ENCODE measurements around the gene ATP13A4. TPM values are rescaled to one million over a fixed set of nuclear protein-coding genes. Genes with fewer than 3 reads are reported as not detected.

ATP13A4 gene
- total and polyA plus RNA-seq, 2 of the 4 experiments (the other 2 are of a cell fraction) = under 0.01 TPM; not detected in 1

DNA sequence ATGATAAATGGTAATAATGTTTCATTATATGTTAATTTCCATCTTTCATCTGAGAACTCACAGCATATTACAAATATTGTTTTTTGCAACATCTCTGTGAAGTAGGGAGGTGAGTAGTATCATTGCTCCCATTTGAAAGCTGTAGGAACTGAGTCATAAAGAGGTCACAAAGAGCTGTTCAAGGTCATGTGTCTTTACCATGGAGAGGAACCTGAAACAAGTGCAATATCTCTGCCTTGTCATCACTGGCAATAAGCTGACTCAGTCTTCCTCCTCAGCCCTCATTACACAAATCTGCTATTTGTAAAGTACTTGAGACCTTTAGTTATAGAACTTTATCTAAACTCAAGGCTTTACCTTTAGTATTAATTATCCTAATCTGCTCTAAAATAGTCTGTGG is 4.4 kb upstream of the ATP13A4 start:
- Histone ChIP-seq H3K4me2 (ENCODE audit: low read depth, low read length) (no peak overlapping the region), H3K79me1 (ENCODE audit: low read depth in 1 of 2, low read length in 2 of 2) (no peaks in the 10 kb centered on the region), H3K23ac (ENCODE audit: low read depth, low read length) (no peak overlapping the region), H4K91ac (ENCODE audit: insufficient read depth, low read depth, low read length) (no peak overlapping the region), H3K27ac (ENCODE audit: insufficient read depth, low read length) (no peak overlapping the region), H2AK9ac (replicated peaks; ENCODE audit: low read depth, low read length, poor library complexity) (no peak overlapping the region), H3K9me3 (ENCODE audit: control insufficient read depth, insufficient read depth, low read length) (no peaks in the 10 kb centered on the region), H2BK15ac (ENCODE audit: low read depth, low read length) (no peak overlapping the region), H3K56ac (ENCODE audit: extremely low read depth, insufficient read depth, low read length) (no peak overlapping the region), H3K27me3 (ENCODE audit: control insufficient read depth, insufficient read depth, low read length) (peaks cover 2% of the 10 kb centered on the region; the same call in 1 of the 2 replicates), H2BK120ac (ENCODE audit: low read depth, low read length) (no peak overlapping the region), H3K36me3 (ENCODE audit: control insufficient read depth, insufficient read depth, low read length) (no peaks in the 10 kb centered on the region), H3K4me3 (ENCODE audit: insufficient read depth, low read depth, low read length) (no peak overlapping the region), H3K4me1 (ENCODE audit: control insufficient read depth, insufficient read depth, low read length) (no peaks in the 10 kb centered on the region), H4K5ac (ENCODE audit: low read depth, low read length) (no peak overlapping the region), H2AK5ac (ENCODE audit: low read depth, low read length) (no peak overlapping the region), H3K18ac (ENCODE audit: low read depth, low read length) (no peak overlapping the region), H3K4ac (ENCODE audit: low read depth, low read length) (no peak overlapping the region), H2BK20ac (ENCODE audit: low read depth, low read length) (no peak overlapping the region), H3K14ac (replicated peaks; ENCODE audit: low read depth, low read length) (no peak overlapping the region), H3K9ac (ENCODE audit: low read depth, low read length) (no peak overlapping the region), H4K20me1 (ENCODE audit: insufficient read depth, low read length) (no peaks in the 10 kb centered on the region), H3K9me1 (ENCODE audit: insufficient read depth, low read length) (no peaks in the 10 kb centered on the region; the same call in 1 of the 2 replicates), H4K8ac (ENCODE audit: low read depth in 2 of 2, low read length in 2 of 2) (no peak overlapping the region), H2AFZ (replicated peaks; ENCODE audit: low read length, poor library complexity) (no peak overlapping the region), H2BK5ac (ENCODE audit: low read depth, low read length, poor library complexity, severe bottlenecking) (no peak overlapping the region)
- TF ChIP-seq, protein P1, sequence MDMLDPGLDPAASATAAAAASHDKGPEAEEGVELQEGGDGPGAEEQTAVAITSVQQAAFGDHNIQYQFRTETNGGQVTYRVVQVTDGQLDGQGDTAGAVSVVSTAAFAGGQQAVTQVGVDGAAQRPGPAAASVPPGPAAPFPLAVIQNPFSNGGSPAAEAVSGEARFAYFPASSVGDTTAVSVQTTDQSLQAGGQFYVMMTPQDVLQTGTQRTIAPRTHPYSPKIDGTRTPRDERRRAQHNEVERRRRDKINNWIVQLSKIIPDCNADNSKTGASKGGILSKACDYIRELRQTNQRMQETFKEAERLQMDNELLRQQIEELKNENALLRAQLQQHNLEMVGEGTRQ (IDR thresholded peaks at IDR 0.05; ENCODE audit: low read depth, low read length) = no peak
- TF ChIP-seq BHLHE40 (IDR thresholded peaks at IDR 0.05; ENCODE audit: low read depth, low read length) = no peak
- TF ChIP-seq, protein P2, sequence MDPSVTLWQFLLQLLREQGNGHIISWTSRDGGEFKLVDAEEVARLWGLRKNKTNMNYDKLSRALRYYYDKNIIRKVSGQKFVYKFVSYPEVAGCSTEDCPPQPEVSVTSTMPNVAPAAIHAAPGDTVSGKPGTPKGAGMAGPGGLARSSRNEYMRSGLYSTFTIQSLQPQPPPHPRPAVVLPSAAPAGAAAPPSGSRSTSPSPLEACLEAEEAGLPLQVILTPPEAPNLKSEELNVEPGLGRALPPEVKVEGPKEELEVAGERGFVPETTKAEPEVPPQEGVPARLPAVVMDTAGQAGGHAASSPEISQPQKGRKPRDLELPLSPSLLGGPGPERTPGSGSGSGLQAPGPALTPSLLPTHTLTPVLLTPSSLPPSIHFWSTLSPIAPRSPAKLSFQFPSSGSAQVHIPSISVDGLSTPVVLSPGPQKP (IDR thresholded peaks at IDR 0.05; ENCODE audit: borderline replicate concordance, low read depth, low read length) = no peak
- no peak for TF ChIP-seq MAFK (IDR thresholded peaks at IDR 0.05; ENCODE audit: low read depth, low read length)
- TF ChIP-seq, protein P3, sequence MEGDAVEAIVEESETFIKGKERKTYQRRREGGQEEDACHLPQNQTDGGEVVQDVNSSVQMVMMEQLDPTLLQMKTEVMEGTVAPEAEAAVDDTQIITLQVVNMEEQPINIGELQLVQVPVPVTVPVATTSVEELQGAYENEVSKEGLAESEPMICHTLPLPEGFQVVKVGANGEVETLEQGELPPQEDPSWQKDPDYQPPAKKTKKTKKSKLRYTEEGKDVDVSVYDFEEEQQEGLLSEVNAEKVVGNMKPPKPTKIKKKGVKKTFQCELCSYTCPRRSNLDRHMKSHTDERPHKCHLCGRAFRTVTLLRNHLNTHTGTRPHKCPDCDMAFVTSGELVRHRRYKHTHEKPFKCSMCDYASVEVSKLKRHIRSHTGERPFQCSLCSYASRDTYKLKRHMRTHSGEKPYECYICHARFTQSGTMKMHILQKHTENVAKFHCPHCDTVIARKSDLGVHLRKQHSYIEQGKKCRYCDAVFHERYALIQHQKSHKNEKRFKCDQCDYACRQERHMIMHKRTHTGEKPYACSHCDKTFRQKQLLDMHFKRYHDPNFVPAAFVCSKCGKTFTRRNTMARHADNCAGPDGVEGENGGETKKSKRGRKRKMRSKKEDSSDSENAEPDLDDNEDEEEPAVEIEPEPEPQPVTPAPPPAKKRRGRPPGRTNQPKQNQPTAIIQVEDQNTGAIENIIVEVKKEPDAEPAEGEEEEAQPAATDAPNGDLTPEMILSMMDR (conservative IDR thresholded peaks at IDR 0.05; ENCODE audit: low read depth, low read length) = no peak
- TF ChIP-seq RFX5 (IDR thresholded peaks at IDR 0.05; ENCODE audit: low read depth, low read length) = no peak
- TF ChIP-seq MXI1 (IDR thresholded peaks at IDR 0.05; ENCODE audit: borderline replicate concordance, low read depth, low read length) = no peak
- TF ChIP-seq FOS (IDR thresholded peaks at IDR 0.05; ENCODE audit: low read depth, low read length) = no peak
- TF ChIP-seq NFE2L2 (IDR thresholded peaks at IDR 0.05; ENCODE audit: low read depth, low read length) = no peak
- TF ChIP-seq CEBPB (IDR thresholded peaks at IDR 0.05; ENCODE audit: low read depth, low read length) = no peak
- TF ChIP-seq RCOR1 (IDR thresholded peaks at IDR 0.05; ENCODE audit: insufficient replicate concordance, low read length) = no peak
- TF ChIP-seq MAZ (IDR thresholded peaks at IDR 0.05; ENCODE audit: borderline replicate concordance, low read depth, low read length) = no peak
- in situ Hi-C loops (cut with MboI; ENCODE audit: low sequenced_read_pairs) (no loop called here), intact Hi-C loops (cut with micrococcal nuclease) (no loop called here), dilution Hi-C loops (cut with HindIII; ENCODE audit: low sequenced_read_pairs, unreplicated experiment) (no loop called here)
- DNase-seq (no peak), ATAC-seq (ENCODE audit: low read depth) (no peak)
- ChIA-PET CTCF (no interaction called here), POLR2A (ENCODE audit: unreplicated experiment) (no interaction called here)
- BruUV-seq (replicated peaks) = no TSS peak

All from IMR-90 (cell line).